GM12878 (cell line): ENCODE results near the gene RMC1. TPM values are rescaled to one million over a fixed set of nuclear protein-coding genes. Genes with fewer than 3 reads are reported as not detected.

Experiments used
- polyA plus RNA-seq, 11 experiments: library from polyadenylated mRNA; depleted of rRNA in 4 of 11; unstranded in 6 of 11; stranded (reverse) in 5 of 11; fragments of >200 nt; fragmentation: Nextera tagmentation in 4 of 11; fragmentation: Illumina TruSeq in 1 of 11; extraction: Ambion mirVana in 4 of 11; extraction: Trizol in 1 of 11; gene quantifications; 1 replicate in 1 of 11; 2 replicates in 10 of 11; pipeline versions ENCODE4 v1.2.1 to v1.2.3, GENCODE V29; 2011 to 2016; ENCODE audit warnings: inconsistent platforms in 2 of 11, missing spikeins in 2 of 11, low read depth in 1 of 11
- small RNA-seq: library from RNA; depleted of rRNA; stranded (forward); fragments of <200 nt; gene quantifications from one replicate; pipeline ENCODE3, GENCODE V24; 2014
- total RNA-seq, 4 experiments: library from RNA; depleted of rRNA in 3 of 4; stranded (reverse); fragments of >200 nt in 3 of 4; fragmentation: Illumina TruSeq in 1 of 4; extraction: Trizol in 1 of 4; gene quantifications; 2 replicates each; pipeline versions ENCODE4 v1.2.1 to v1.2.3, GENCODE V29; 2013 to 2021

Gene RMC1
- total and polyA plus RNA-seq, 10 of the 15 experiments (the other 5 are each of a cell fraction or from before 2014, with no cell fraction given) = 8.4 to 57.6 (median 42.5) TPM

Small RNA genes lying within 50 kb of the gene (small RNA-seq; reads per million reads assigned to genes)
- not detected for gene AC026634.1
- gene RF00019 = not detected

Other genes with a start within 250 kb of the RMC1 start
- 48.2 and 49.1 TPM in 2 replicates for gene RIOK3, start 50.2 kb upstream of the RMC1 start, total RNA-seq (2014; rRNA removed)
- 68.8 and 72.4 TPM in 2 replicates for gene RIOK3, start 50.2 kb upstream of the RMC1 start, total RNA-seq (2014; rRNA removed; fragmentation: Illumina TruSeq; extraction: Trizol)
- 44.1 and 45.6 TPM in 2 replicates for gene RIOK3, start 50.2 kb upstream of the RMC1 start, total RNA-seq (2021)
- gene RIOK3, start 50.2 kb upstream of the RMC1 start, polyA plus RNA-seq (2011; rRNA removed) = 87.5 and 132 TPM in 2 replicates
- 59.5 and 68.1 TPM in 2 replicates for gene RIOK3, start 50.2 kb upstream of the RMC1 start, polyA plus RNA-seq (2014; fragmentation: Illumina TruSeq; extraction: Trizol)
- gene RIOK3, start 50.2 kb upstream of the RMC1 start, polyA plus RNA-seq (2014; fragmentation: Nextera tagmentation; extraction: Ambion mirVana) = 10 to 100 TPM; 18.0 to 28.1 TPM
- 36.4 and 41.5 TPM in 2 replicates for gene RIOK3, start 50.2 kb upstream of the RMC1 start, polyA plus RNA-seq (2014; rRNA removed)
- 10 to 100 TPM; 68.9 to 70.8 TPM for gene RIOK3, start 50.2 kb upstream of the RMC1 start, polyA plus RNA-seq (2016; fragmentation: Nextera tagmentation; extraction: Ambion mirVana)
- gene NPC1, start 83.0 kb downstream of the RMC1 start, total RNA-seq (2014; rRNA removed) = 18.9 and 24.0 TPM in 2 replicates
- 19.9 and 21.1 TPM in 2 replicates for gene NPC1, start 83.0 kb downstream of the RMC1 start, total RNA-seq (2014; rRNA removed; fragmentation: Illumina TruSeq; extraction: Trizol)
- gene NPC1, start 83.0 kb downstream of the RMC1 start, total RNA-seq (2021) = 22.9 and 25.5 TPM in 2 replicates
- gene NPC1, start 83.0 kb downstream of the RMC1 start, polyA plus RNA-seq (2011; rRNA removed) = 38.3 and 45.2 TPM in 2 replicates
- 17.4 and 21.1 TPM in 2 replicates for gene NPC1, start 83.0 kb downstream of the RMC1 start, polyA plus RNA-seq (2014; fragmentation: Illumina TruSeq; extraction: Trizol)
- 10 to 100 TPM; 10.1 to 11.0 TPM for gene NPC1, start 83.0 kb downstream of the RMC1 start, polyA plus RNA-seq (2014; fragmentation: Nextera tagmentation; extraction: Ambion mirVana)
- gene NPC1, start 83.0 kb downstream of the RMC1 start, polyA plus RNA-seq (2014; rRNA removed) = 15.8 and 19.0 TPM in 2 replicates
- 10 to 100 TPM; 20.6 to 24.4 TPM for gene NPC1, start 83.0 kb downstream of the RMC1 start, polyA plus RNA-seq (2016; fragmentation: Nextera tagmentation; extraction: Ambion mirVana)
- gene ANKRD29, start 159.4 kb downstream of the RMC1 start, total RNA-seq (2014; rRNA removed) = 0.98 and 1.3 TPM in 2 replicates
- gene ANKRD29, start 159.4 kb downstream of the RMC1 start, total RNA-seq (2014; rRNA removed; fragmentation: Illumina TruSeq; extraction: Trizol) = 1.6 TPM in 2 replicates
- gene ANKRD29, start 159.4 kb downstream of the RMC1 start, total RNA-seq (2021) = 1.4 and 1.7 TPM in 2 replicates
- gene ANKRD29, start 159.4 kb downstream of the RMC1 start, polyA plus RNA-seq (2011; rRNA removed) = 9.2 and 15.1 TPM in 2 replicates
- 2.4 and 3.5 TPM in 2 replicates for gene ANKRD29, start 159.4 kb downstream of the RMC1 start, polyA plus RNA-seq (2014; fragmentation: Illumina TruSeq; extraction: Trizol)
- under 1 TPM; 0.53 to 0.62 TPM for gene ANKRD29, start 159.4 kb downstream of the RMC1 start, polyA plus RNA-seq (2014; fragmentation: Nextera tagmentation; extraction: Ambion mirVana)
- gene ANKRD29, start 159.4 kb downstream of the RMC1 start, polyA plus RNA-seq (2014; rRNA removed) = 1.2 and 2.5 TPM in 2 replicates
- gene ANKRD29, start 159.4 kb downstream of the RMC1 start, polyA plus RNA-seq (2016; fragmentation: Nextera tagmentation; extraction: Ambion mirVana) = 1 to 10 TPM; 1.6 TPM
- gene LAMA3, start 185.9 kb downstream of the RMC1 start, total RNA-seq (2014; rRNA removed) = 2.0 and 2.9 TPM in 2 replicates
- gene LAMA3, start 185.9 kb downstream of the RMC1 start, total RNA-seq (2014; rRNA removed; fragmentation: Illumina TruSeq; extraction: Trizol) = 5.4 and 6.5 TPM in 2 replicates
- gene LAMA3, start 185.9 kb downstream of the RMC1 start, total RNA-seq (2021) = 4.5 and 5.7 TPM in 2 replicates
- gene LAMA3, start 185.9 kb downstream of the RMC1 start, polyA plus RNA-seq (2011; rRNA removed) = 0.37 and 0.50 TPM in 2 replicates
- gene LAMA3, start 185.9 kb downstream of the RMC1 start, polyA plus RNA-seq (2014; fragmentation: Illumina TruSeq; extraction: Trizol) = 5.8 and 11.7 TPM in 2 replicates
- 1 to 10 TPM; 4.4 to 5.1 TPM for gene LAMA3, start 185.9 kb downstream of the RMC1 start, polyA plus RNA-seq (2014; fragmentation: Nextera tagmentation; extraction: Ambion mirVana)
- gene LAMA3, start 185.9 kb downstream of the RMC1 start, polyA plus RNA-seq (2014; rRNA removed) = 2.2 and 3.3 TPM in 2 replicates
- gene LAMA3, start 185.9 kb downstream of the RMC1 start, polyA plus RNA-seq (2016; fragmentation: Nextera tagmentation; extraction: Ambion mirVana) = 1 to 10 TPM; 6.2 to 6.3 TPM